PC-3 (cell line): Measurements from ENCODE around the gene TSEN2. TPM values are rescaled to one million over a fixed set of nuclear protein-coding genes. Genes with fewer than 3 reads are reported as not detected.
A peak's percentile ranks its signal among the peaks of the same experiment; 100 is the strongest.

Experiments
- ATAC-seq: fragments of 200-7000 bp; cut with Tn5 transposase; 2 replicates; pipeline ENCODE4 v1.9.1; 2020; ENCODE audit warnings: mild to moderate bottlenecking, moderate library complexity
- BruUV-seq: library from RNA; stranded (reverse); fragments of 400-500 nt; replicated peaks from 2 replicates; lab custom pipeline; 2021; lab: Mats Ljungman, UMichigan
- CTCF ChIA-PET: fragments of 300-600 bp; sonication (Branson Sonifier 250); formaldehyde crosslinking; loops from one replicate; lab custom pipeline; 2022; ENCODE audit warnings: antibody characterized with exemption; lab: Charles Lee
- POLR2A ChIA-PET: fragments of 300-600 bp; sonication (Branson Sonifier 250); formaldehyde crosslinking; loops from one replicate; lab custom pipeline; 2022; ENCODE audit warnings: antibody characterized with exemption; ENCODE audit not compliant: unreplicated experiment; lab: Charles Lee
- DNase-seq: peaks from one replicate; pipeline ENCODE4 v3.0.0-alpha.2; 2015
- H2AFZ ChIP-seq: fragments of 300-600 bp; sonication (generic); 2 replicates; pipeline ENCODE4 v1.6.0; 2016; ENCODE audit warnings: antibody characterized with exemption, low read length
- H3F3A ChIP-seq: fragments of 300-600 bp; sonication (generic); one replicate; pipeline ENCODE4 v1.6.0; 2017; ENCODE audit warnings: antibody characterized with exemption, low read length, control low read depth, mild to moderate bottlenecking; ENCODE audit not compliant: unreplicated experiment
- H3K27ac ChIP-seq: fragments of 300-600 bp; sonication (generic); 2 replicates; pipeline ENCODE4 v1.5.1; 2016; ENCODE audit warnings: mild to moderate bottlenecking, low read length
- H3K27me3 ChIP-seq: fragments of 300-600 bp; sonication (generic); 2 replicates; pipeline ENCODE4 v1.6.1; 2016; ENCODE audit warnings: low read length, mixed read lengths
- H3K36me3 ChIP-seq: fragments of 300-600 bp; sonication (generic); 2 replicates; pipeline ENCODE4 v1.6.1; 2016; ENCODE audit warnings: low read depth, mixed run types, low read length, mixed read lengths
- H3K4me1 ChIP-seq: fragments of 300-600 bp; sonication (generic); 2 replicates; pipeline ENCODE4 v1.5.1; 2016; ENCODE audit warnings: low read length; ENCODE audit not compliant: insufficient read depth
- H3K4me2 ChIP-seq: fragments of 300-600 bp; sonication (generic); 2 replicates; pipeline ENCODE4 v1.6.0; 2016; ENCODE audit warnings: low read length
- H3K4me3 ChIP-seq: fragments of 300-600 bp; sonication (generic); 2 replicates; pipeline ENCODE4 v1.5.1; 2016; ENCODE audit warnings: mild to moderate bottlenecking, low read length, mixed read lengths
- H3K79me2 ChIP-seq: fragments of 300-600 bp; sonication (generic); 2 replicates; pipeline ENCODE4 v1.6.1; 2017; ENCODE audit warnings: low read length, mixed read lengths
- H3K9ac ChIP-seq: fragments of 300-600 bp; sonication (generic); 2 replicates; pipeline ENCODE4 v1.6.0; 2016; ENCODE audit warnings: mild to moderate bottlenecking, low read length
- H3K9me2 ChIP-seq: fragments of 300-600 bp; sonication (generic); replicated peaks from 2 replicates; pipeline ENCODE4 v1.6.1; 2016; ENCODE audit warnings: mixed run types, low read length, mixed read lengths
- H3K9me3 ChIP-seq: fragments of 300-600 bp; sonication (generic); 2 replicates; pipeline ENCODE4 v1.6.1; 2016; ENCODE audit warnings: low read length, mixed read lengths
- H4K20me1 ChIP-seq: fragments of 300-600 bp; sonication (generic); 2 replicates; pipeline ENCODE4 v1.6.1; 2016; ENCODE audit warnings: low read length, mixed read lengths
- CTCF ChIP-seq: fragments of 300-600 bp; sonication (generic); conservative IDR thresholded peaks from 2 replicates; pipeline ENCODE4 v1.5.1; 2017; ENCODE audit warnings: antibody characterized with exemption, low read depth, mild to moderate bottlenecking, low read length
- EZH2 ChIP-seq: fragments of 300-600 bp; sonication (generic); IDR thresholded peaks from one replicate; pipeline ENCODE4 v1.6.1; 2017; ENCODE audit warnings: antibody characterized with exemption, mild to moderate bottlenecking, low read length; ENCODE audit not compliant: unreplicated experiment
- EZH2phosphoT487 ChIP-seq: fragments of 300-600 bp; sonication (generic); IDR thresholded peaks from 2 replicates; pipeline ENCODE4 v1.6.1; 2018; ENCODE audit warnings: mild to moderate bottlenecking, antibody characterized with exemption, low read length, borderline replicate concordance
- intact Hi-C: fragments of 100-400 bp; cut with micrococcal nuclease; formaldehyde crosslinking; loops from 2 replicates; pipeline ENCODE4 v1.9.0; 2023
- total RNA-seq: library from RNA; depleted of rRNA; stranded (reverse); fragments of >200 nt; gene quantifications from 2 replicates; pipeline ENCODE4 v1.2.3, GENCODE V29; 2014

Gene TSEN2
- total RNA-seq, 1 experiment from 2014 or later = 40.2 TPM

GRCh38 chr3:12472000-12472610 lies 12.2 kb upstream of the TSEN2 start:
- Histone ChIP-seq H3K9me3 (no peaks in the 10 kb centered on the region), H3K79me2 (peaks cover 12% of the 10 kb centered on the region), H2AFZ (no peak overlapping the region), H3K27ac (peak overlapping the region; percentile 99), H3K27me3 (no peaks in the 10 kb centered on the region), H3F3A (peaks cover 22% of the 10 kb centered on the region), H4K20me1 (no peaks in the 10 kb centered on the region), H3K9ac (peak overlapping the region; percentile 91), H3K4me1 (peaks cover 43% of the 10 kb centered on the region), H3K36me3 (no peaks in the 10 kb centered on the region), H3K4me3 (no peak overlapping the region), H3K4me2 (no peak overlapping the region), H3K9me2 (no peaks in the 10 kb centered on the region)
- ChIA-PET CTCF (no interaction called here), POLR2A (no interaction called here)
- intact Hi-C loops = loop anchor here (1.0 to 2.0 kb wide), 4 partner anchors 27 to 101 kb away; no protein-coding TSS in a partner anchor
- DNase-seq (no peak), ATAC-seq (no peak)
- no TSS peak for BruUV-seq
- TF ChIP-seq EZH2phosphoT487 (no peak), CTCF (no peak), EZH2 (no peak)

DNA sequence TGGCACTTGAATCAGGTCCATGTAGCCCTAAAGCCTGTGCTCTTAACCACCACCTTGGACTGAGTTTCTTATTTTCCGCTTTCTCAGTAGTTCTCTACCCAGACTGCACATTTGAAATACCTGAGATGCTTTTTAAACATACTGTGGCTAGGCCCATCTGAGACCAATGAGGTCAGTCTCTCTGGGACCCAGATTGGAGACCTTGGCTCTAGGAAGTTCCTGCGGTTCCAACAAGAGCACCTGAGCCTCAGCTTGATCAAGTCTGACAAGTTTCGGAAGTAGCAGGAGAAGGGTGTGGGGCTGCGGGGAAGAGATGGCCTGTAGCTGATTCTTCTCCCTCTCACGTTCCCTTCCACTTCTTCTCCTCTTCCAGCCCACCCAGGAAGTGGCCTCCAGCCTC lies 11.5 kb upstream of the TSEN2 start:
- peaks cover 15% of the 10 kb centered on the region for H3K79me2 ChIP-seq

More for the DNA sequence above, 11.5 kb upstream of the TSEN2 start:
- H3K9ac ChIP-seq = peak overlapping the region; percentile 91
- DNase-seq = no peak
- peaks cover 50% of the 10 kb centered on the region for H3K4me1 ChIP-seq
- H3K4me2 ChIP-seq = no peak overlapping the region
- H3K36me3 ChIP-seq = no peaks in the 10 kb centered on the region
- H3F3A ChIP-seq = peaks cover 24% of the 10 kb centered on the region
- H3K27me3 ChIP-seq = no peaks in the 10 kb centered on the region
- no peak overlapping the region for H3K4me3 ChIP-seq
- intact Hi-C loops = no loop called here
- H4K20me1 ChIP-seq = no peaks in the 10 kb centered on the region
- no peaks in the 10 kb centered on the region for H3K9me3 ChIP-seq
- peak overlapping the region; percentile 99 for H3K27ac ChIP-seq
- ChIA-PET POLR2A (no interaction called here), CTCF (no interaction called here)
- BruUV-seq = no TSS peak
- TF ChIP-seq EZH2 = no peak
- no peak for TF ChIP-seq CTCF
- TF ChIP-seq EZH2phosphoT487 = no peak
- ATAC-seq = no peak
- H2AFZ ChIP-seq = no peak overlapping the region
- H3K9me2 ChIP-seq = no peaks in the 10 kb centered on the region
